NK-92 (cell line): ENCODE data around the gene SLC44A4.
"Not testable (repeated sequence)": the region's sequence is repeated elsewhere in the genome, so short reads cannot be mapped to it uniquely, and the experiment has no call there.

ENCODE experiments used
- DNase-seq: peaks from one replicate; lab custom pipeline; 2025; ENCODE audit not compliant: unreplicated experiment; lab: John Stamatoyannopoulos, UW

Gene SLC44A4

DNA sequence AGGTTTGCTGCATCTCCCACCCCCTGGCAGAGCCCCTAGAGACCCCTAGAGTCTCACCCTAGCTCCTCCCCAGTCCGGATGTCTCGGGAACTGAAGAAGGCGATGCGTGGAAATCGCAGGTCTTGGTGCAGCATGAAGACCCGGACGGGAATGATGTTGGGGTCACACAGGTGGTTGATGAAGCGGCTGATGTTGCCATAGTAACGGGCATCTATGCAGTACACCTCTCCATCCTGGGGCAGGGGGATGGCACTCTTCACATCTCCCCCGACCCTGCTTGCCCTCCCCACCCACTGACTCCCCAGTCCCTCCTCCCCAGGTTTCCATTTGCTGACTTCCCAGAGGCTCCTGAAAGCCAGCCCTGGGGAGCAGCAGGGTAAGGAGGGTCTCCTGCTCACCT is 1.8 kb upstream of the SLC44A4 start:
- DNase-seq = no peak

GRCh38 chr6:31879901-31880300 is 1.1 kb upstream of the SLC44A4 start:
- DNase-seq = no peak

DNA sequence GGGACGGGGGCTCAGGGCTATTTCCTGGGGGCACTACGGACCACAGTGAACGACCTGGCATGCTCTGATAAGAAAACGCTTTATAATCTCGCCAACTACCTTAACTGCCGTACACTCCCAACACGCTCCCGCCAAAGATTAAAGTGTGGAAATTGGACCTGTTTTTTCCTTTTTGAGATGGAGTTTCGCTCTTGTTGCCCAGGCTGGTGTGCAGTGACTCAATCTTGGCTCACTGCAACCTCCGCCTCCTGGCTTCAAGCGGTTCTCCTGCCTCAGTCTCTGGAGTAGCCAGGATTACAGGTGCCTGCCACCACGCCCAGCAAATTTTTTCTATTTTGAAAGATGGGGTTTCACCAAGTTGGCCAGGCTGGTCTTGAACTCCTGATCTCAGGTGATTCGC is 346 bp upstream of the SLC44A4 start:
- DNase-seq = no peak

GRCh38 chr6:31878222-31878621 is 575 bp downstream of the SLC44A4 start:
- DNase-seq = no peak

DNA sequence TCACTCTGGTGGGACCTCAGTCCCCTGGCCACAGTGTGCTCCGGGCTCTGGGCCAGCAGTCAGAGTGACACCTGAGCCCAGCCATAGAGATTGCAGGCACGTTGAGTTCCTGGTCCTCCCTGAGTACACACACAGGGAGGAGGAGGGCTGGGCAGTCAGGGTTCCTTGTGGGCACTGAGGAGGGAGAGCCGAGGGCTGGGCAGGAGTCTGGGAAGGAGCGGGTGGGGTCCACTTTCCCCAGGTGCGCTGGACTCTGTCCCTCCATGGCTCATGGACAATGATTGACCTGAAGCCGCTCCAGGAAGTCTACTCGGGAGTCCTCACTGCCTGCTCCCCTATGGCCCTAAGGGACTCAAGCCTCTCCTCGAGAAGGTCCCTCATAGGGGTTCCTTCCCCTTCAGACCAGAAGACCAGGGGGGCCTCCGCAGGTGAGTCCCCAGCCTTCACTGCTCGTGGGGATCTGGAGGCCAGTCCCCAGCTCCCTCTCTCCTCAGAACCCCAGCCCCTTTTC is 1.1 kb downstream of the SLC44A4 start:
- DNase-seq = no peak

- no peak for DNase-seq
Observed at GRCh38 chr6:31877125-31877650, 1.6 kb downstream of the SLC44A4 start.

DNA sequence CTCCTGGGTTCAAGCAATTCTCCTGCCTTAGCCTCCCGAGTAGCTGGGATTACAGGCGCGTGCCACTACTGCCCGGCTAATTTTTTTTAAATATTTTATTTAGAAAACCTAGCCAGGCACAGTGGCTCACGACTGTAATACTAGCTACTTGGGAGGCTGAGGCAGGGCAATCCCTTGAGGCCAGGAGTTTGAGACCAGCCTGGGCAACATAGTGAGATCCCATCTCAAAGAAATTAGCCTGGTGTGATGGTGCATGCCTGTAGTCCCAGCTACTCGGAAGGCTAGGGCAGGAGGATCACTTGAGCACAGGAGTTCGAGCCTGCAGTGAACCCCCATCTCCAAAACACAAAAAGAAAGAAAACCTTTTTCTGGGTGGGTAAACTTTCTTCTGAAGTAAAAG is 2.4 kb downstream of the SLC44A4 start:
- DNase-seq = no peak

DNA sequence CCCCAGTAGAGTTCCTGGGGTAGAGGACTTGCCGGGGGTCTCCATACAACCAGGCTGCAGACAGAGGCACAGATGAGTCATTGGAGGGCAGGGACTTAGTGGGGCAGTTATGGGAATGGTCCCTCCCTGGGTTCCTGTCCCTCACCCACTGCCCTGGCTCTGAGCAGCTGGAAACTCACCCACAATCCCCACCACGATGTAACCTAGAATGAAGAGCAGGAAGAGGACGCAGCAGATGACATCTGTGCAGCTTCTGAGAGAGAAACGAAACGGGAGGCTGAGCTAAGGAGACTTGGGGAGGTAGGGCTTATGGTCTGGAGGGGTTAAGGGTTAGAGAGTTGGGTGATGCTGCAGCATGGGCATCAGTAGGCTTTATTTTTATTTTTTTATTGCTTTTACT is 2.9 kb downstream of the SLC44A4 start:
- DNase-seq = no peak

- no peak for DNase-seq
Observed at GRCh38 chr6:31874836-31875572, 3.8 kb downstream of the SLC44A4 start.

DNA sequence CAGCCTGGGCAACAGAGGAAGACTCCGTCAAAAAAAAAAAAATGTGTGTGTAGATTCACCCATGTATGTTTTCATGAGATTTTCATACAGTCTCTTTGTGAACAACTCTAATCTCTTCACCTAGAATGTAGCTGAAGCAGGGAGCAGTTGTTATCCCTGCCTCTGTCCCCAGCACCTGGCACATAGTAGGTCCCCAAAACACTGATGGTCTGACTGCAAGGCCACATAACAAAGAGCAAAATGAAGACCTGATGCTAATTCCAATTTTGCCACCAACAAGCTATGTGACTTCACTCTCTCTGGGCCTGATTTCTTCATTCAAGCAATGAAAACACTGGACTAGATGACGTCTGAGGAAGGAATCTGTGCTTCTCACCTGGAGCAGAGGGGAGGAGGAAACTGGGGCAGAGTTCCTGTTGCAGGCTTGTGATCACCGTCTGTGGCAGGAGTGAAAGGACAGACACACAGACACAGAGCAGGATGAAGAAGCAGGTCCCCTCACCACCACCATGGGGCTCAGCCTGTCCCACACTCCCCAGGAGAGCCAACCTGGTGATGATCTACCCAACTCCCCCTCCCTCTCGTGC is 4.6 kb downstream of the SLC44A4 start:
- DNase-seq = no peak

- DNase-seq = no peak
Observed at GRCh38 chr6:31871046-31871659, 7.6 kb downstream of the SLC44A4 start.

DNA sequence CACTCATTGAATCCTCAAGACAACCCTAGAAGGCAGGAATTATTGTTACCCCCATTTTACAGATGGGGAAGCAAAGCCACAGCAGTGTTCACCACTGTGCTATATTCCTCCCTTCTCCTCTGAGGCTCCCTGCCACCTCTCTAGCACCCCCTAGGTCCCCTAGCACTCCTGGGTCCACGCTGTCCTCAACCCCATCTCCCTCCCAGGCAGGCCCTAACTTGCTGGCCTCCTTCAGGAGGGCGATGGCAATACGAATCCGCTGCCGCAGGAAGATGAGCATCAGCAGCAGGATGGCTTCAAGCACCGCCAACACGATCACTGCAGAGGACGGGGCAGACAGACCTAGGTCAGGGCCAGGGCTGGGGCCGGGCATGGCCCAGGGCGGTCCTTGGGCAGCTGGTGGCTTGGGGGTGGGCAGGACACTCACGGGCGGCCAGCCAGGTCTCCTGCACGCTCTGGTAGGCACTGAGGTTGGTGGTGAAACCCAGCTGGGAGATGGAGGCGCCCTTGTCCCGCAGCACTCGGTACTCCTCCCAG is 8.3 kb downstream of the SLC44A4 start:
- DNase-seq = no peak

DNA sequence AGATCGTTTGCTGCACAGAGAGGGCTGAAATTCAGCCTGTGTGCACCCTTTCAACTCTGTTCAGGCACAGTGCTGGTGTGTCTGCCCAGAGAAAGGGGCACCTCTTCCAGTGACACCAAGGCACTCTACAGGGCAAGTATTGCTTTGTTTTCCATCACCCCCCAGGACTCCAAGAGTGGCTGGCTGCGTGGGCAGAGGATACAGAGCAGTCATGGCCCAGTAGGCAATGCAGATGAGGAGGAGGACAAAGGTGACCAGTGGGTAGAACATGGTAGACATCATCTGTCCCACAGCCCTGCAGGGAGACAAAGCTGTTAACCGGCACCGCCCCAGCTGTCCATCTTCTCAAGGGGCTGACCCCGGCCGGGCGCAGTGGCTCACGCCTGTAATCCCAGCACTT is 9.5 kb downstream of the SLC44A4 start:
- no peak for DNase-seq

GRCh38 chr6:31868658-31868971 is 10.2 kb downstream of the SLC44A4 start:
- not testable (repeated sequence) for DNase-seq

DNA sequence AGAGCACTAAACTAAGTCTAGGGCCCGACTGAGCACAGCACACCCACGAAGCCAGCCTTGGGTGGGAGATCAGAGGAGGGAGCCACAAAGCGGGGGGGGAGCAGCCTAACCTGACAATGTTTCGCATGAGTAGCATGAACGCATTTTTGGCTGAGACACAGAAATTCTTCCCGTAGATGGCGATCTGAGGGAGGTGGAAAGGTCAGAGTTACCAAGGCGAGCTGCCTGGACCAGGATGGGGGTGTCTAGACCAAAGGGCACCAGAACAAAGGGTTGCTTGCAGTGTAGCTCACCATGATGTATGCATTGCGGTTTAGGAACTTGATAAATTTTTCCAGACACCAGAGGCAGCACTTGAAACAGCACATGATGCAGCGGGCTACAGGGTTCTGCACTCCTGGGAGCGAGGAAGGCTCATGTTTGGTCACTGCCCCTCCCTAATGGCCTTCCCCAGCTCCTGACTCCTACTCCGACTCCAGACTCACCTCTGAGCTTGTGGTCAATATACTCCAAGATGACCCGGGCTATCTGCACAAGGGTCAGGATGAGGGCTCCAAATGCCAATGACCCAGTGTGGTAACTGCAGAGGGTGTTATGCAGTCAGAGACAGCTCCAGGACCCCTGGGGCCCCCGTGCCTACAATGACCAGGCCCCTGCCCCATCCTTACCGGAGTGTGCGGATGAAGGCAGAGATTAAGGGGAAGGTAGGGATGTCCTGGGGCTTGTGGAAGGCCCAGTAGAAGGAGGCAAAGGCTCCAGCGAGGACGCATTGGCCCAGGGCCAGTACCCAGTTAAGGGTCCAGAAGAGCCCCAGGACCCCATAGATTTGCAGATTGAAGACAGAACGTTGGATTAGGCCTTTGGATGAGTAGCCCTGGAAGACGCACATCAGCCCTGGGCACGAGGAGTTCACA is 13.3 kb downstream of the SLC44A4 start:
- no peak for DNase-seq

GRCh38 chr6:31864818-31865204 is 14.0 kb downstream of the SLC44A4 start:
- no peak for DNase-seq

- DNase-seq = not testable (repeated sequence)
Observed at GRCh38 chr6:31864123-31864562, 14.7 kb downstream of the SLC44A4 start.

DNA sequence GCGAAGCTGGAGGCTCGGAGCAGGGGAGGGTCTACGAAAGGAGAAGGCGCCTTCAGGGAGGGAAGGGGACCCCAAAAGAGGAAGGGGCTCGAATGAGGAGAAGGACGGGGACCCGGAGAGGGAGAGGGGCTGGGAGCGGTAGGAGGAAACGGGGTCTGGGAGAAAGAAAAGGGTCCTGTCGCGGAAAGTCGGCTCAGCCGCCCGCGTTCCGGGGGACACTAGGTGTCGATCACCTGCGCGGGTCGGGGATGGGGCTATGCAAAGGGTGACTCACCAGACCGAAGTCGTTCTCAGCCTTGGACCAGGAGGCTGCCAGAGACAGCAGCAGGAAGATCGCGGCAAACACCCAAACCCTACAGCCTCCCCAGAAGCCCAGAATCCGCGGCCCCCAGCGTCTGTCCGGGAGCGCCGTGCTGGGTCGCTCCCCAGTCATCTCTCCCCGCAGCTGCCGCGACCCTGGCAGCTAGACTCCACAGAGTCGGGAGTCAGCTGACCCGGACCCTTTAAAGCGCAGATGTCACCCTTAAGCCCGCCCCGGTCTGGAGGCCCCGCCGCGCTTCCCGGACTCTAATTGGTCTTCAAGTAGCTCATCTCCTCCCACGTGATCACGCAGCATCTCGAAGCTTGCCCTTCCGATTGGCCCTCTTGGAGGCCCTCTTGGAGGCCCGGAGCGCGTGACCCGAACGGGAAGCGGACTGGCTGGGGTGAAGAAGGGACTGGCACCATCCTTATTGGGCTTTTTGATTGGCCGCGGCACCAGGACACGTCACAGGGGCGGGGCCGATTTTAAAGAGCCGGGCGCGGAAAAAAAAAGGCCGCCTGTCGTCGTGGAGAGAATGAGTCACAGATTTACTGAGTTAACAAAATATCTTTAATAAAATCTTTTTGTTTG is 16.2 kb downstream of the SLC44A4 start, which contains the start of gene NEU1:
Gene NEU1 (minus strand): TSS at position 478 of the 892 bp plus-strand sequence. CDS start 45 bp downstream, at position 433.
- peak; percentile 98 for DNase-seq

GRCh38 chr6:31861919-31862343 is 16.9 kb downstream of the SLC44A4 start:
- no peak for DNase-seq

GRCh38 chr6:31861150-31861549 is 17.6 kb downstream of the SLC44A4 start:
- no peak for DNase-seq
